Activated CD4-positive, alpha-beta memory T cell treated with anti-CD3 and anti-CD28 coated beads, Interleukin-2, amount 10 ng/mL, durations not matched to agents 7 days and 5 days (primary cell): ENCODE measurements around the gene NDRG2. TPM values are rescaled to one million over a fixed set of nuclear protein-coding genes. Genes with fewer than 3 reads are reported as not detected.
"Not testable (repeated sequence)": the region's sequence is repeated elsewhere in the genome, so short reads cannot be mapped to it uniquely, and the experiment has no call there.

Experiments used
- CTCF ChIA-PET: fragments of 350-600 bp; sonication (Branson Sonifier 250); formaldehyde crosslinking; loops from one replicate; lab custom pipeline; 2021; ENCODE audit warnings: antibody characterized with exemption, inconsistent platforms; lab: Charles Lee
- POLR2A ChIA-PET: fragments of 350-600 bp; sonication (Branson Sonifier 250); formaldehyde crosslinking; loops from one replicate; lab custom pipeline; 2021; ENCODE audit warnings: antibody characterized with exemption; lab: Charles Lee
- DNase-seq: peaks from one replicate; pipeline ENCODE4 v3.0.0-alpha.2; 2020
- H3K27ac Mint-ChIP-seq: one replicate; pipeline ENCODE4 v1.8.0; 2021; ENCODE audit warnings: mild to moderate bottlenecking, mixed read lengths
- H3K27me3 Mint-ChIP-seq: one replicate; pipeline ENCODE4 v1.8.0; 2021; ENCODE audit warnings: mixed read lengths
- H3K36me3 Mint-ChIP-seq: one replicate; pipeline ENCODE4 v1.8.0; 2021; ENCODE audit warnings: low read depth, mixed read lengths
- H3K4me1 Mint-ChIP-seq: one replicate; pipeline ENCODE4 v1.8.0; 2021; ENCODE audit warnings: mixed read lengths
- H3K4me3 Mint-ChIP-seq: one replicate; pipeline ENCODE4 v1.8.0; 2021; ENCODE audit warnings: mild to moderate bottlenecking, mixed read lengths
- H3K9me3 Mint-ChIP-seq: one replicate; pipeline ENCODE4 v1.8.0; 2021; ENCODE audit warnings: mixed read lengths
- total RNA-seq, 2 experiments: library from RNA; stranded (reverse); gene quantifications; one replicate each; pipeline ENCODE4 v1.2.3, GENCODE V29; 2021

NDRG2 gene
- total RNA-seq, 2 experiments from 2014 or later: 8.3 to 8.5 TPM

DNA sequence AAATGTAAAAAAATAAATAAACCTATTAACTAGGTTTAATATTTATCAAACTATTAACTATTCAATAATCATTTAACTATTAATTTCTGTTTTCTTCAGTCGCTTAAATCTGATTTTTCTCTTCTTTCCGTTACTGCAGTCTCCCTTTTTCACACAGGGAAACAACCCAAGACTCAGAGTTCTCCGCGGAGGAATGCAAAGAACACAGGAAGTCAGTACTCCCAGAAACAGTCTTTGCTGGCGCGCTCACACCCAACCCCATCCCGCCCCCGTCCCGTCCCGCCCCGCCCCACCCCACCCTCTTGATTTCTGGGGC is 35.4 kb downstream of the NDRG2 start:
- H3K36me3 Mint-ChIP-seq: peaks cover 33% of the 10 kb centered on the region
- CTCF ChIA-PET: interaction anchor here (0.9 to 3.4 kb wide), 3 partner anchors 18 to 103 kb away, joined by 3 to 14 read pairs (median 3); no protein-coding TSS in a partner anchor
- POLR2A ChIA-PET: interaction anchor here (0.6 to 1.0 kb wide), 2 partner anchors 14 to 114 kb away, joined by 3 to 4 read pairs; no protein-coding TSS in a partner anchor
- H3K4me3 Mint-ChIP-seq: peak overlapping the region; percentile 93
- H3K27ac Mint-ChIP-seq: peak overlapping the region; percentile 81
- peaks cover 52% of the 10 kb centered on the region for H3K4me1 Mint-ChIP-seq
- H3K27me3 Mint-ChIP-seq: no peaks in the 10 kb centered on the region
- DNase-seq: no peak
- H3K9me3 Mint-ChIP-seq: no peaks in the 10 kb centered on the region

DNA sequence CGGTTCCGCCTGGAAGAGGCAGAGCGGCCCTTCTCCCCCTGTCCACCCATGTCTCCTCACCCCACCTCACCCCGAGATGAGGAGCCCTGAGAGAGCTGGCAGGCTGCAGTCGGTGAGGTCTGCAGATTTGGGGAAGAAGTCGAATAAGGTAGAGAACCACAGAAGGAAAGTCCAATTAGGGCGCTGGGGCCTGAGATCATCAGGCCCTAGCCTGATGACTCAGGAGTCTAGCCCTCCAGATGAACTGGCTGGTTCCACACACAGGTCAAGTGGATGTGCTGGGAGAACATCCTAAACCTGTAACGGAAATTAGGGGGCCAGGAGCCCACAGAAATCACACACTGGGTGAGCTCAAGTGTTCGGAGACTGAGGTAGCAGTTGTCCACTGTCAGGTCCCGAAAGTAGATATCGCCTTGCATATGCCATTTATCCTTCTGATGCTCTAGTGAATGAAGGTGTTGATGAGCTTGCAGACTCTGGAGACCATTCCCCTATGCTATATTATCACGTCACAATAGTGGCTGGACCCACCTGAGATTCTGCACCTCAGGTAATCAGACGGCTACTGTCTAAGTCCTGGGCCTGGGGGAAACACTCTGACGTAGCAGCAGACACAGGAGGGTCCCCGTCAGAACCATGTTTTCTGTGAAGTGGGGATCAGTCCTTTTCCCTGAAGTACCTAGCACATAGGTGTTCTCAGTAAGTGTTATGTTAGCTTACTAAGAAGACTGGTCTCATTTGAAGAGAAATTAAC is 36.0 kb downstream of the NDRG2 start:
- Mint-ChIP-seq H3K36me3 (peaks cover 29% of the 10 kb centered on the region), H3K4me1 (peaks cover 49% of the 10 kb centered on the region), H3K4me3 (peak overlapping the region; percentile 40), H3K27ac (peak overlapping the region; percentile 22), H3K27me3 (no peaks in the 10 kb centered on the region), H3K9me3 (no peaks in the 10 kb centered on the region)
- POLR2A ChIA-PET: interaction anchor here (0.6 to 1.0 kb wide), 2 partner anchors 14 to 114 kb away, joined by 3 to 4 read pairs; no protein-coding TSS in a partner anchor
- CTCF ChIA-PET: interaction anchor here (0.6 to 3.4 kb wide), 4 partner anchors 18 to 104 kb away, joined by 3 to 14 read pairs (median 4); no protein-coding TSS in a partner anchor
- no peak for DNase-seq

DNA sequence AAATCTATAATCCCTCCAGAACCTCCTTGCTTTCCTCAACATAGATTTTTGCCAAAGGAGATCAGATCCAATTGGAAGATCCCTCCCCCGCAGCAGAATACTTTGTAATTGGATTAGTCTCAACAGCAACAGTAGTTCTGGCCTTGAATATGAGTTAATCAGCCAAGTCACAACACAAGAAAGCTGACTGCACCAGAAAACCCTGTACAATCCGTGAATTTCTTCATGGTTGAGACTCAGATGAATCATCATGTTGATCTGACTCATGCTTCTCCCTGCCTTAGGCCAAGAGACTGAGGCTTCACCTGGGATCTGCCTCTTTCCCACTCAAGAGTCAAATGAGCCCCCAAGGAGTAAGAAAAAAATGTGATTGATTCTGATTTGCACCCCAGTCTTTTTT is 38.0 kb downstream of the NDRG2 start:
- no peaks in the 10 kb centered on the region for H3K9me3 Mint-ChIP-seq
- no peak overlapping the region for H3K27ac Mint-ChIP-seq
- H3K4me1 Mint-ChIP-seq: peaks cover 39% of the 10 kb centered on the region
- DNase-seq: no peak
- no peak overlapping the region for H3K4me3 Mint-ChIP-seq
- ChIA-PET CTCF (interaction anchor here (3.4 kb wide), 1 partner anchor 16 kb away, joined by 14 read pairs; no protein-coding TSS in a partner anchor), POLR2A (no interaction called here)
- H3K36me3 Mint-ChIP-seq: peaks cover 11% of the 10 kb centered on the region
- peaks cover 4% of the 10 kb centered on the region for H3K27me3 Mint-ChIP-seq

DNA sequence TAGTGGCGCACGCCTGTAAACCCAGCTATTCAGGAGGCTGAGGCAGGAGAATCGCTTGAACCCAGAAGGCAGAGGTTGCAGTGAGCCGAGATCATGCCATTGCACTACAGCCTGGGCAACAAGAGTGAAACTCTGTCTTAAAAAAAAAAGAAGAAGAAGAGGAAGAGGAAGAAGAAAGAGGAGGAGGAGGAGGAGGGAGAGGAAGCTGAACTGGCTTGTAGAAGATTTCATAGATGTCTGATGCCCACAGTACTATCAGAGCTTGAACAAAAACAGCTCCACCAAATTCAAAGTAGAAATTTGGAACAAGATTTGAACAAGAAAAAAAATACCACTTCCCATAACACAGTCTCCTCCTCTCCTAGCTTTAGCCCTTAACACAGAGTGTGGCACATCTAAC is 39.2 kb downstream of the NDRG2 start:
- not testable (repeated sequence) for H3K4me3 Mint-ChIP-seq, H3K27me3 Mint-ChIP-seq, H3K9me3 Mint-ChIP-seq, H3K36me3 Mint-ChIP-seq, H3K27ac Mint-ChIP-seq, DNase-seq
- ChIA-PET CTCF (interaction anchor here (1.0 kb wide), 1 partner anchor 14 kb away, joined by 4 read pairs; no protein-coding TSS in a partner anchor), POLR2A (interaction anchor here (0.6 kb wide), 1 partner anchor 47 kb away, joined by 3 read pairs; no protein-coding TSS in a partner anchor)
- H3K4me1 Mint-ChIP-seq: peaks cover 31% of the 10 kb centered on the region

DNA sequence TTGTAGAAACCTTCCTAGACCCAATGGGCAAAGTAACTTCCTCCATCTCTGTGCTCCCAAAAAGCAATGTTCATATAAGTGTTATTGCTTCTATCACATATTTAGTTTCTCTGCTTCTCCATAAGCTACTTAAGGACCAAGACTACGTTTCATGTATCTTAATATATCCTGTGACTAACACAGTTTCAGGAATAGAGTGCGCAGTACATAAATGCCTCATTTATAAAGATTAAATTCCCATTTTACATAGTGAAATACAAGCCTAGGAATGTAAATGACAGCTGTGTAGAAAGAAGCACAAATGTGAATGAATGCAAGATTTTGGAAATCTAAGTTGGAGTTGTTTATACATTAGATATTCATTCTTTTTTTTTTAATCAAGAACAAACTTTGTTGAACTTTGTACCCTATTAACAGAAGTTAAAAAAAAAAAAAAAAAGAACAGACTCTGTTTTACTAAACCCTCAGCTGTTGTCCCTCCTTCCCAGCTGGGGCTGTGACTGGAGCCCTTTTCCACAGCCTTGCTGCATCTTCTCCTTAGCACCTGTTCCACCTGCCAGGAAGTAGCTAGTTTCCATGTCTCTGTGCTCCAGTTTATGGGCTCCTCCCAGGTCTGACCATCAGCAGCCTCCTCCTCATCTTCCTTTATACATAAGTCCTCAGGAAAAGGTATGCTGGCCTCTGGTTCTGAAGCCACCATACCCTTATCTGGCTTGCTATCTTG is 42.1 kb downstream of the NDRG2 start:
- ChIA-PET POLR2A (interaction anchor here (1.0 kb wide), 1 partner anchor 165 kb away, joined by 3 read pairs; no protein-coding TSS in a partner anchor), CTCF (interaction anchor here (1.0 to 6.1 kb wide), 4 partner anchors 9 to 23 kb away, joined by 3 to 42 read pairs (median 6); no protein-coding TSS in a partner anchor)
- DNase-seq: no peak
- Mint-ChIP-seq H3K9me3 (no peaks in the 10 kb centered on the region), H3K4me1 (peaks cover 9% of the 10 kb centered on the region), H3K4me3 (no peak overlapping the region), H3K27me3 (peaks cover 13% of the 10 kb centered on the region), H3K27ac (no peak overlapping the region), H3K36me3 (no peaks in the 10 kb centered on the region)

DNA sequence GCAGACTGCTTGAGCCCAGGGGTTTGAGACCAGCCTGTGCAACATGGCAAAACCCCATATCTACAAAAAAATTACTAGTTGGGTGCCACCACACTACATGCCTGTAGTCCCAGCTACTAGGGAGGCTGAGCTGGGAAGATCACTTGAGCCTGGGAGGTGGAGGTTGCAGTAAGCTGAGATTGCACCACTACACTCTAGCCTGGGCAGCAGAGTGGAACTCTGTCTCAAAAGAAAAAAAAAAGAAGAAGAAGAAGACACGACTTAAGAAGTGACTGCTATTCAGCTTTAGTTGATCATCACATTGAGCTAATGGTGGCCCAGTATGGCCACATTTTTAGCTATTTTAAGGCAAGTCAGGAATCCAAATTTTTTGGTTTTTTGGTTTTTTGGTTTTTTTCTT is 44.0 kb downstream of the NDRG2 start:
- peaks cover 13% of the 10 kb centered on the region for H3K27me3 Mint-ChIP-seq
- CTCF ChIA-PET: interaction anchor here (0.9 to 6.1 kb wide), 2 partner anchors 10 to 124 kb away, joined by 3 to 42 read pairs; no protein-coding TSS in a partner anchor
- no peaks in the 10 kb centered on the region for H3K36me3 Mint-ChIP-seq
- no peaks in the 10 kb centered on the region for H3K9me3 Mint-ChIP-seq
- POLR2A ChIA-PET: interaction anchor here (0.6 kb wide), 1 partner anchor 266 kb away, joined by 4 read pairs; no protein-coding TSS in a partner anchor
- no peak overlapping the region for H3K27ac Mint-ChIP-seq
- peaks cover 4% of the 10 kb centered on the region for H3K4me1 Mint-ChIP-seq
- DNase-seq: no peak
- no peak overlapping the region for H3K4me3 Mint-ChIP-seq

DNA sequence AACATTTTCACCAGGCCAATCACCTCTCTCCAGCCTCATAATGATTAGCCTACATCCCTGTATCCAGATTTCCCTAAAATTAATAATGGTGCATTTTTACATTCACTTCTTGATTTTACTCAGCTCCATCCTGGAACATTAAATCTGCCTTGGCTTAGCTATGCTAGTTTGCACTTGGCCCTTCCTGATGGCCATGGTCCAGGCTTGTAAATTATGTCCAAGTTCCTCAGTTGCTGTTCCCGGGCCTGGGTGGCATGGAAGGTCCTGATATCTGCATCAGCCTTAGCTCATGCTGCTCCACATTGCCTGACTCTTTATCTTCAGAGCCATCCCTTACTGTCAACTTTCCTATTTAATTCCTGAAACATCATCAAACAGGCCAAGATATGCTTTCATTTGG is 46.2 kb downstream of the NDRG2 start:
- DNase-seq: no peak
- Mint-ChIP-seq H3K9me3 (no peaks in the 10 kb centered on the region), H3K27me3 (peaks cover 15% of the 10 kb centered on the region), H3K4me3 (no peak overlapping the region), H3K36me3 (no peaks in the 10 kb centered on the region), H3K4me1 (no peaks in the 10 kb centered on the region), H3K27ac (no peak overlapping the region)
- ChIA-PET POLR2A (no interaction called here), CTCF (interaction anchor here (1.0 to 6.1 kb wide), 2 partner anchors 8 to 18 kb away, joined by 3 to 42 read pairs; no protein-coding TSS in a partner anchor)

DNA sequence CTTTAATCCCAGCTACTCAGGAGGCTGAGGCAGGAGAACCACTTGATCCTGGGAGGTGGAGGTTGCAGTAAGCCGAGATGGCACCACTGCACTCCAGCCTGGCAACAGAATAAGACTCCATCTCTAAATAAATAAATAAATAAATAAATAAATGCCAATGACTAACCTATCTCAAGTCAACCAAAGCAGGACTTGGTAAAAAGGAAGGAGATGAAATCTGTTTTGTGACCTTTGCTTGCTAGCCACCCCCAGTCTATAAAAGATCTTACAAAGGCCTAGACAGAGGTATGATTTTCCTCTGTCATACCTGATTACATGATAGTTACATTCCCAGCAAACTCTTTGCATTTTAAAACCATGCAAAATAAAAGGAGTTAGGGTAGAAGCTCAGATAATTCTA is 48.6 kb downstream of the NDRG2 start:
- DNase-seq: no peak
- H3K27me3 Mint-ChIP-seq: peaks cover 25% of the 10 kb centered on the region
- H3K36me3 Mint-ChIP-seq: no peaks in the 10 kb centered on the region
- POLR2A ChIA-PET: no interaction called here
- peaks cover 4% of the 10 kb centered on the region for H3K4me1 Mint-ChIP-seq
- no peaks in the 10 kb centered on the region for H3K9me3 Mint-ChIP-seq
- no peak overlapping the region for H3K4me3 Mint-ChIP-seq
- CTCF ChIA-PET: no interaction called here
- H3K27ac Mint-ChIP-seq: no peak overlapping the region

DNA sequence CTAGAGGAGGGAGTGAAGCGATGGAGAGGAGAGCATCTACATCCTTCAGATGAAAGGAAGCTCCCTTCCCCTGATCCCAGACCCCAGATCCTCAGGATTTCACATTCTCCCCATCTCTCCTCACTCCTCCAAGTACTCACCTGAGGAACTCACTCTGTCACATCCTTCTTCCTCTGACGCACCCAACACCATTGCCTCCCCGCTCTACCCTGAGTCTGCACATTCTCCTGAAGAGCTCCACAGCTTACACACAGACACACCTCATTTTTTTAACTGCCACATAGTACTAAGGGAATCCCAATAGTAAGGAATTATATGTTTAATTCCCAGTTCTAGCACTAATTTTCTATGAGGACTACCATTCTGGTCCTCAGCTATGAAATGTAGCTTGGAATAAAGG is 51.4 kb downstream of the NDRG2 start:
- Mint-ChIP-seq H3K4me3 (no peak overlapping the region), H3K27me3 (peaks cover 26% of the 10 kb centered on the region), H3K4me1 (peaks cover 9% of the 10 kb centered on the region), H3K36me3 (no peaks in the 10 kb centered on the region), H3K27ac (no peak overlapping the region), H3K9me3 (no peaks in the 10 kb centered on the region)
- CTCF ChIA-PET: interaction anchor here (1.2 to 5.5 kb wide), 3 partner anchors 9 to 118 kb away, joined by 3 to 79 read pairs (median 9); no protein-coding TSS in a partner anchor
- DNase-seq: no peak
- POLR2A ChIA-PET: no interaction called here

DNA sequence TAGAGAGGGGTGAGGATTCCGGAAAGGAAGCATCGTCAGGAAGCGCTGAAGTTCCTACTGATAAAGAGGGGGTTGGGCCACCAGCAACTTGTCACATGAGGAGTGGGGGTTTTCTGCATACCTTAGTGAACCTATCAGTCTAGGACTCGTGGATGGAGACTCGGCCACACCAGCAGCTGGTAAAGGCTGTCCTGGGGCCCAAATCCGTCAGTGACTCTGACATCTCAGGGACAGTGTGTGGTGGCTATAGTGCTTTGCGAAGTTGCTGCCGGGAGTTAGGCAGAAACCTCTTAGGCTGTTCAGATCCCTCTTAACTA is 53.2 kb downstream of the NDRG2 start:
- Mint-ChIP-seq H3K4me1 (peaks cover 9% of the 10 kb centered on the region), H3K27me3 (peaks cover 41% of the 10 kb centered on the region), H3K4me3 (peak overlapping the region; percentile 81), H3K27ac (no peak overlapping the region), H3K9me3 (no peaks in the 10 kb centered on the region), H3K36me3 (no peaks in the 10 kb centered on the region)
- POLR2A ChIA-PET: interaction anchor here (1.1 to 2.0 kb wide), 3 partner anchors 9 to 191 kb away, joined by 3 to 7 read pairs (median 3); partner anchors contain the start of gene RNASE6
- CTCF ChIA-PET: interaction anchor here (0.7 to 5.5 kb wide), 35 partner anchors 10 to 326 kb away, joined by 3 to 79 read pairs (median 4); partner anchors contain the start of genes RNASE3, RNASE6, SLC39A2 and TMEM253
- no peak for DNase-seq

DNA sequence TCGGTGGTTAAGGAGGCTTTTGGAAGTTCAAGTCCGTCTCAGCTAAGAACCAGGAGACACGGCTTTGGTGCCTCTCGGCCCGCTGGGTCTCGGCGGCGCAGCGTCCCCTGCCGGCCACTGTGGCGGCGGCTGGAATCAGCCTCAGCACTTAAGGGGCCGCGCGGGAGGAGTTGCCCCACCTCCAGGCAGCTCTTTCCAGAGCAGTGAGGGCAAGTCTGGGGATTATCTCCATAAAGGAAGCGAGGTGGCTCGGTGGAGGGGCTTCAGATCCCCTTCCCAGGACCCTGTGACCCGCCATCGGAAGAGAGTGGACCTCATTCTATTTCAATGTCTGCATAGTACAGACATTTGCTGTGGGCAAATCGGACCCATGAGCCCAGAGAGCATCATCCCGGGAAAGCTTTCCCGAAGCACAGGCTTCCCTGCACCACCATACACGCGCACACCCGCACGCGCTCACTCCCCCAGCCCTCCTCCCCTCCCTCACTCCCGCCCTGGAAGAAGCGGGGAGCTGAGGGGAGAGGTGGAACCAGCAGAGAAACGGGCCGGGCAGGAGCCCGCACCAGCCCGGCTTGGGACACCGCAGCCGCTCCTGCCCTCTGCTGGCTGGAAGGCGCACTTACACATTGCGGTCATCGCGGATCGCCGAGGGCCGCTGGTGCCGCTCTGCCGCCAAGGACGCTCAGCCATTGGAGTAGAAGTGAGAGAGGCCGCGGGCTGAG is 53.7 kb downstream of the NDRG2 start:
- Mint-ChIP-seq H3K4me3 (peak overlapping the region; percentile 81), H3K36me3 (no peaks in the 10 kb centered on the region), H3K27me3 (peaks cover 41% of the 10 kb centered on the region), H3K4me1 (peaks cover 9% of the 10 kb centered on the region), H3K9me3 (no peaks in the 10 kb centered on the region), H3K27ac (no peak overlapping the region)
- ChIA-PET POLR2A (interaction anchor here (0.9 to 2.0 kb wide), 4 partner anchors 8 to 190 kb away, joined by 3 to 7 read pairs (median 3); partner anchors contain the start of gene RNASE6), CTCF (interaction anchor here (0.6 to 5.5 kb wide), 48 partner anchors 10 to 1918 kb away, joined by 3 to 79 read pairs (median 4); partner anchors contain the start of genes RNASE3, RNASE6, SLC39A2 and TMEM253)
- DNase-seq: peak; percentile 82

DNA sequence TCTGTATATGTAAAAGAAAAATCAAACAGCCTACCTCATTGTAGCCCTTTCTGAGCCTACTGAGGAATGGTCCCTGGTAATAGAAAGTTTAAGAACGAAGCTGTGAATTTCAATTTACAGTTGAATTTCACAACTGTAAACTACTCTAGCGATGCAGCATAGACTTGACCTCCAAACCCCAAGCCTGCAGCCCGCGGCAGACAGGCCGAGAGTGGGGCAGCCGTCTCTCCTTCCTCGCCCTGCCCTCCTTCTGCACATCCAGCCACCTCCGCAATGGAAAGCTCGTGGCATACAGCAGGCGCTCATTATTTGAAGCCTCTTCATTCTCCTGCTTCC is 54.2 kb downstream of the NDRG2 start:
- no peak overlapping the region for H3K27ac Mint-ChIP-seq

More for the DNA sequence above, 54.2 kb downstream of the NDRG2 start:
- Mint-ChIP-seq H3K4me3 (peak overlapping the region; percentile 81), H3K27me3 (peaks cover 41% of the 10 kb centered on the region), H3K4me1 (peaks cover 9% of the 10 kb centered on the region), H3K9me3 (no peaks in the 10 kb centered on the region), H3K36me3 (no peaks in the 10 kb centered on the region)
- ChIA-PET POLR2A (interaction anchor here (0.9 to 2.0 kb wide), 3 partner anchors 20 to 190 kb away, joined by 3 to 7 read pairs (median 3); partner anchors contain the start of gene RNASE6), CTCF (interaction anchor here (0.6 to 5.5 kb wide), 41 partner anchors 10 to 1918 kb away, joined by 3 to 79 read pairs (median 4); partner anchors contain the start of genes SLC39A2 and TMEM253)
- no peak for DNase-seq
